Activated gamma-delta T cell (primary cell): Measurements from ENCODE around the gene ZC3H14.

ENCODE experiments used
- DNase-seq: peaks from one replicate; lab custom pipeline; 2025; lab: John Stamatoyannopoulos, UW

The ZC3H14 gene

DNA sequence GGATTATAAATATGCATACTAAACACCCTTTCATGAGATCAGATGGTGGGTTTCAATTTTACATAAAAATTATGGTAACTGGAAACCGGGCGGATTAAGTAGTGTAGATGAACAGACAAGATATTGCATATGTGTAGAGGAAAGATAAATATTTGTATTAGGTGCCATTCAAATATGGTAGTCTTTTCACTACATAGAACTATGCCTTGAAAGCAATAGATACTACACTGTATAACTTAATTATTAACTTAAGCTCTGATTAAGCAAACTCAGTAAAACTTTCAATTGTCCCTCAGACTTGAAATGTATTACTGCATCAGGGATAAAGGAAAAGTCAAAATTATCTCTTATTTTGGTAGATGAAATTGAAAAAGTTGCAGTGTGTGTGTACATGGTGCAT lies 10.0 kb upstream of the ZC3H14 start:
- no peak for DNase-seq

DNA sequence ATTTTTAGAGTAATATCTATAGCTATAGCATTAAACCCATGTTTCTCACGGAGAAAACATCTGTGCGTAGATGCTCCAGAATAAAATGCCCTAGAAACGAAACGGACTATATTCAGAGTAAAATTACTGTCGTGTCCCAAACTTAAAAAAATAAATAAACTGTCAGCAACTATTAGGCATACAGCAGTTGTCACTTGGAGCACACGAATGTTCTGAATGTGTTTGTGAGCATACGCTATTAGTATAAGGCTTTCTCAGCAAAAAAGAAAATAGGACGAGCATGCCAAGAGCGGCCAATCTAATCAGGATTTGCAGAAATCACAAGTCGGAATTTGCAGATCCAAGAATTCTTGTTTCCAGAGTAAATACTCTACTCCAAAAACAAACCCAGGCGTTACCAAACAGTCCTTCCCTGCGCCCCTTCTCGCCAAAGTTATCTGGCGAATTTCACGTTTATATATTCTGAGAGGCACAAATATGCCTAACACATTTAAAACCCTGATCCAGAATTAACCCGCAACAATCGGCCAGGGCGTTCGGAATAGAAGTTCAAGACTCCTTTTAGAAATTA lies 8.9 kb upstream of the ZC3H14 start:
- DNase-seq: no peak

DNA sequence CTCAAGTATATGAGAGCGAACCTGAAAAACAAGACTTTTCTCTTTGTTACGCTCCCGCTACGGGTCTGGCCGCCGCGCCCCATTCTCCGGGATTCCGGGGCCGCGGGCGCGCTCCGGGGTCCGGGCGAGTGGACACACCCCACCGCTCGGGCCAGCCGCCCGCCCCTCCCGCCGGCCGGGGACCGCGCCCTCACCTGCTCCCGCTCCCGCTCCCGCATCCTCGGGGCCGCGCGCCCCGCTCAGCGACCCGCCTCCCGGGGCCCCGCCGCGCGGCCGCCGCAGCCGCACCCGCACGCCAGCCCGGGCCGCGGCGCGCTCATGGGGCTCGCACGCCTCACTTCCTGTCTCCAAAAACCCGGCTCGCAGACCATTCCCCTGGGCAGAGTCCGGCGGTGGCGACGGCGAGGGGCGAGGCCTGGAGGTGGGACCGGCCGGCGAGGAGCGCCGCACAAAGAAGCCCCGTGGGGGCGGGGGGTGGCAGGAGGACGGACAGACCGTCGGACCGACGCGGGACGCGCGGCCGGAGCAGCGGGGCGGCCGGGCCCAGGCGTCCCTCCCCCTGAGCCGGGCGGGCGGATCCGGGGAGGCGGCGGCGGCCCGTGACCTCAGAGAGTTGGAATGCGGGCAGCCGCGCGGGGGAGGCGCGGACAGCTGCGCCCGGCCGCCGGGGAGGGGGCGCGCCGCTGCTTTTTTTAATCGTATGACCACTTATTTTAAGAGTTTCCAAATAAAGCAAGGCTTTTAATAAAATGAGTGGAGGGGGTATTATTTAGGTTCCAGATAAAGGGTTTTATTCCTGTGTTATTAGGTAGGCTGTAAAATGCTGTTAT lies 8.2 kb upstream of the ZC3H14 start, which contains the start of gene PTPN21:
Gene PTPN21 (minus strand): TSS at position 551 of the 830 bp plus-strand sequence. CDS start 4,590 bp downstream, outside the sequence.
- no peak for DNase-seq

DNA sequence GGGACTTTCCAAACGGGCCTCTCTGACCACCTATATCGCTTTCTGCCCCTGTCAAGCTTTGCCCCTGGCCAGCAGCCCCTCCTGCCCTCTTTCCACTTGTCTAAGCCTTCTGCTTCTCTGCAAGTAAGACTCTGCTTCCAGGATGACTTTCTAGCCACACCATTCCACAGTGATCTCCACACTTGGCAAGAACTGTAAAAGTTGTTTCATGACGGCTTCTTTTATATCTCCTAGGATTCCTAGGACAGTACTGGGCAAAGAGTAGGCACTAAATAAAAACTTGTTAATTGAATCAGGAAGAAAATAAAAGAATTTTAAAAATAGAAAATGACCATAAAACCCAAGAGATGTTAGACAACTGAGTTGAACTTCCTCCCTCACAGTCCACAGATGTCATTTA lies 6.3 kb upstream of the ZC3H14 start:
- DNase-seq: no peak

DNA sequence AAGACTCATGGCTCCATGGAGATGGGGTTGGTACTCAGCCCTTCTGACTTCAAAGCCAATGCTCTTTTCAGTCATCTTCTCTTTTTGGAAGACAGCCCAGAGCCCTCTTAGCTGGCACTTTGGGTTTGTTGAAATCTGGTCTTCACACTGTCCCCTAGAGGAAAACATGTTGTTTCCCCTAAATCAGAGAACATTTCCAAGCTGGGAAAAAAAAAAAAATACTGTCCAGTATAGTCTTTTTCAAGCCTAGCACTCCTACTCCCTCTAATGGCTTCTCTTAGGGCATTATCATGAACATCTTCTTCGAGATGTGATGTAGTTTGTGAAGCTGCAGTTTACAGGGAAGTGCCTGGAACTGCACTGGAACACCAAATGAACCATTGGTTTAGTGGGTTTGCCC lies 3.0 kb upstream of the ZC3H14 start:
- no peak for DNase-seq

DNA sequence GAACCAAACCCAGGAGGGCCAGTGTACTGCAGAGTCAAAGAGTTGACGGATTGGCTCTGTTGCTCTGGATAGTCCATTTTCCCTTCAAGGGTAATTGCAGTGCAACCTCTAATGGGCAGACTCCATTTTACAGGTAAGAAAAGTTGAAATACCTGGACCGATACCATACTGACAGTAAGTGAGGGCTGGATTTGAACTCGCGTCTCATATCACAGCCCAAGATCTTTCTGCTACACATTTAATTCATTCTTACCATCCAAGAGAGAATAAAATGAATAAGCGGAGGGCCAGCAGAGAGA lies 356 bp upstream of the ZC3H14 start:
- no peak for DNase-seq

DNA sequence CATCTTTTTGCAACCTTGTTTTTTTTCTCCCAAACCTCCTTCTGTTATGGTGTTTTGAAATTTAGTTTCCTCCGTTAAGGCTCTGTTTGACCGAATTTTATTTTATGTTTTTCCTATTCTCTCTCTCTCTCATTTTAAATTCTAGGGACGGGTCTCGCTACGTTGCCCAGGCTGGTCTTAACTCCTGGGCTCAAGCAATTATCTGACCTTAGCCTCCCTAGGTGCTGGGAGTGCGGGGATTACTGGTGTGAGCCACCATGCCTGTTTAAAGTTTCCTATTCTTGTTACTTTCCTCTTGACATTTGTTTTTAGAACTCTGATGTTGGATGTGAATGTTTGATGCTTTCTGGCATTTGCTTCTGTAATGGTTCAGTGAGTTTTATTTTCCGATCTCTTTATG lies 1.0 kb downstream of the ZC3H14 start:
- no peak for DNase-seq

DNA sequence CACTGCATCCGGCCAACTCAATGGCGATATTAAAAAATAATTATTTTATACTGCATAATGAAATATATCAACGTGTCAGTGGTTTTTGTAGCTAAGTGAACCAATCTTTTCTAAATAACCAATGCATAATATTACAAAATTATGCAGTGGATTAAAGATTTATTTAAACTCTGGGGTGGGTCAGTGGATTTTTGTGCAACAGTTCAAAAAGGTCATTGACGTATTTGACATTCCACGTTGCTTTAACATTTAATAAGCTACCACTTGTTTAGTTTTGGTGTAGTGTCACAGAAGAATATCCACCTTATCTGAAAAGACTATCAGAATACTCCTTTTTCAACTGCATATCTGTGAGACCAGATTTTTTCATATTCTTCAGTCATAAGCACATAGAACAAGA lies 2.6 kb downstream of the ZC3H14 start:
- no peak for DNase-seq

DNA sequence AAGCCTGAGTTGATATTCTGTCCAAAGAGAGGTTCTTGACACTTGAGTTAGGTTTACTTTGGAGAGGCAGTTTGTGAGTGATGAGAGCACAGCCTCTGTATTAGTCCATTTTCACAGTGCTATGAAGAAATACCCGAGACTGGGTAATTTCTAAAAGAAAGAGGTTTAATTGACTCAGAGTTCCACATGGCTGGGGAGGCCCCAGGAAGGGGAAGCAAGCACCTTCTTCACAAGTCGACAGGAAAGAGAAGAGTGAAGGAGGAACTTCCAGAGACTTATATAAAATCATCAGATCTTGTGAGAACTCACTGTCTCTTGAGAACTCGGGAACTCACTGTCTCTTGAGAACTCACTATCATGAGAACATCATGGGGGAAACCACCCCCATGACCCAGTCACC lies 5.4 kb downstream of the ZC3H14 start:
- no peak for DNase-seq

DNA sequence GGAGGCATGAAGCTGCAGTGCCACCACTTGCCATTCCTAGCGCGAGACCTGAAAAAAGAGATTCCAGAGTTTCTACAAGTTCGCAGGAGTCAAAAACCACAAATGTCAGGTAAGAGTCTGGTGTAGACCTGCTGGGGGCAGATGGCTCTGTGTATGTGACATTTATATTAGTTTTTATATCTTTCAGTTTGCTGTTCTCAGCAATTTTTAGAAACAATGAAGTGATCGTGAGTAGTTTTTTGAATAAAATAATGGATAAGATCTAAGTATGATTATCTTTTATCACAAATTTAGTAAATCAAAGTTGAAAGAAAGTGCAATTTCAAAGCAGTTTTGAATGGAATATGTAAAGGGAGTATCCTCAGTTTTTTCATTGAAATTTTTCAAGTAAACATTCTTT lies 9.3 kb downstream of the ZC3H14 start:
- DNase-seq: no peak

DNA sequence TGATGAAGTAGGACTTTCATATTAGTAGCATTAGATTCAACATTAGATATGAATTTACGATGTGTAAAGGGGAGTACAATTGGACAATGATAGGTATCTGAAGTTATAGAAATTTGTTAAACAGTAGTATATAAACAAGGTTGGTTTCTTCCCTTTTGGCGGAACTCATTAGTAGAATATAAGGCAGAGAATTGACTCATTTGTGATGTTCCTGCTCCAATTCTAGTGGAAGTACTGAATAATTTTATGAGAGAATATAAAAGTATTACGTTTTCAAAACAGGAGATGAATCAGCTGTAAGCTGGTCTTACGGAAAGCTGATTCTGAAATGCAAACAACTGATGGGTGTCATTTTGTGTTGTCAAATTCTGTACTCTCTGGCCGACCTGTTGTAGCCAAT lies 13.4 kb downstream of the ZC3H14 start:
- DNase-seq: no peak

DNA sequence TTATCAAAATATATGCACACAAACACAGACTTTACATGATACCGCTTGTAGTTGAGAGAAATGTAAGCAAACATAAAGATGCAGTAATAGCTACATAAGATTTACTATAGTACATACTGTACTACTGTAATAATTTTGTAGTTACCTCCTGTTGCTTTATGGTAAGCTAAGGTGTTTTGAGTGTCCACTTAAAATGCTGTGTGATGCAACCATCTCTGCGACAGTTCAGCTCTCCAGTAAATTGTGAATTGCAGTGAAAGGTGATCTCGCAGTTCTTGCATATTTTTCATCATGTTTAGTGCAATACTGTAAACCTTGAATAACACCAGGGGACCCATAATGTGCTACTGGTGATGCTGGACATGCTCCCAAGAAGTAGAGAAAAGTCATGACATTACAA lies 21.6 kb downstream of the ZC3H14 start:
- DNase-seq: no peak

DNA sequence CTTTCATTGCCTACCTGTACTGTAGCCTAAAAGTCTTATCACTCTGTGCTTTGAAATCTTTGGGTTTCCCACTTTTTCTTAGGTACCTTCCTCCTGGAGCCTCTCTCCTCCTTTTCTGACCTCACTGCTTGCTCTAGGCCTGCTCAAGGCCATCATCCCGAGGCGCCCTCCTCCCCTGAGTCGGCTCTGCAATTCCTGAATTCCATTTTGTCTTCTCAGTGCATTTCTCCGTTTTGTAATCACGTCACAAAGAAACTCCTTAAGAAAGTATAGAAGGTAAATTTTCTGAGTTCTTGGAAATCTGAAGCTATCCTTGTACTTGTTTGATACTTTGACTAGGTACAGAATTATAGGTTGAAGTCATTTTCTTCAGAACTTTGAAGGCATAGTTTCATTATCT lies 25.2 kb downstream of the ZC3H14 start:
- DNase-seq: no peak

DNA sequence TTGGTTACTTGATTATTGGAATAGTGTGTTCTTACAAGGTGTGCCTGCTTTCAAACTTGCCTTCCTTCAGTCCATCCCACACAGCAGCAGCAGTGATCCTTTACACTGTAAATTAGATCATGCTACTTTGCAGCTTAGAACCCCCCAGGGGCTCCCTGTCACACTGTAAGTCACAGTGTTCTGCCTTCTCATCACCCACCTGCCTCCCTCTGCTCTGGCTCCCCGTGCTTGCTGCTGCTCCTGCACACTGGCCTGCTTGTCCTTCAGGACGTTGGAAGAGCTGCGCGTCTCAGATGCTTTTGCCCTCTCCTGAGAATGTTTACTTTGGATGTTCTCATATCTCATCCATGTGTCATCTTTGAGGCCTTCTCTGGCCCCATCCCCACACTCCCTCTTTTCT lies 27.3 kb downstream of the ZC3H14 start:
- no peak for DNase-seq

DNA sequence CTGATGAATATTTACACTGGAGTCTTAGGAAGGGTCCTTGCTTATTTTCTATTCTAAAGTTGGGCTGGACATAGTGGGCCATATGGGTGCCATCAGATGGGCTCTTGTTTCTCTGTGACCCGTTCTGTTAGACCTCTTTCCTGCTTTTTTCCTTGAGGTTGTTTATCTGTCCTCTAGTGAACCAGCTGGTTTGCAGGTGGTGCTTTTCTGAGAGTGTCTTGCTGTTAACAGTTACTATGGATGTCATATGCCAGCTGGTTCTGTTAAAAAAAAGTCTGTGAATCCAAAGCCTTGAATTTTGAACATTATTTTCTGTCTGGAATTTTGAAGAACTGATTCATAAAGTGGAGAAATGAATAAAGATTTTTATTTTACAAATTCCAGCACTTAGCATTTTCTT lies 29.2 kb downstream of the ZC3H14 start:
- no peak for DNase-seq

DNA sequence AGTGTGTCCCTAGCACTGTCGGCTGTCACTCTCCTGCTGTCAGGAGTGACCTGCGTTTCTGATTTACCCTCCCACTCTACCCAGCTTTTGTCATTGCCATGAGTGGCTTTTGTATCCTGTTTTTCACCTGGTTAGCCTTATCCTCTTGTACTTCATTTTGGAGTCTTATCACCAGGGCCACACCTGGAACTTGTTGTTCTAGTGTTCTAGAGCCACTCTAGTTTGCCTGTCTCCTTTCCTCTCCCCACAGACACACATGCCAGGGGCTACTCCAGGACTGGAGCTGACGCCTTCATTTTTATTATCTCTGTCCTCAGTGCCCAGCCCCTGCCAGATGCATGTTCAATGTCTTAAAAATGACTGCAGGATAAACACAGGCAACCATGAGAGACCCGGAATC lies 34.2 kb downstream of the ZC3H14 start:
- no peak for DNase-seq

DNA sequence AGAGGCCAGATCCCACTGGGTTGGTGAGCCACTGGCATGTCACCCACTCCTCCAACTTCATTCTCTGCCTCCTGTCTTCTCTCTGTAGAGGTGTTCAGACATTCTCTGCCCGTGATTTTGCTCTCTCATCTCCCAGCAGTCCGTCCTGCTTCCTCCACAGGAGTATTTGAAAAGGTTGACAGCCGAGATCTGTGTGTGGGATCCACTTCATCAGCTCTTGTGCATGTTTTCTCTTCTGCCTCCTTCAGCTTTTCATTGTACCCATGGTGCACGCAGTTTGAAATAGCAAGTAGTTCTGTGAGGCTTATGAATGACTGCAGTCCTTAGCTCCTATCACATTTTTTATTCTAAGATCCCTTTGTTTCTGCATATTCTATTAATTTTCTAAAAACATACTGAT lies 34.8 kb downstream of the ZC3H14 start:
- DNase-seq: no peak

DNA sequence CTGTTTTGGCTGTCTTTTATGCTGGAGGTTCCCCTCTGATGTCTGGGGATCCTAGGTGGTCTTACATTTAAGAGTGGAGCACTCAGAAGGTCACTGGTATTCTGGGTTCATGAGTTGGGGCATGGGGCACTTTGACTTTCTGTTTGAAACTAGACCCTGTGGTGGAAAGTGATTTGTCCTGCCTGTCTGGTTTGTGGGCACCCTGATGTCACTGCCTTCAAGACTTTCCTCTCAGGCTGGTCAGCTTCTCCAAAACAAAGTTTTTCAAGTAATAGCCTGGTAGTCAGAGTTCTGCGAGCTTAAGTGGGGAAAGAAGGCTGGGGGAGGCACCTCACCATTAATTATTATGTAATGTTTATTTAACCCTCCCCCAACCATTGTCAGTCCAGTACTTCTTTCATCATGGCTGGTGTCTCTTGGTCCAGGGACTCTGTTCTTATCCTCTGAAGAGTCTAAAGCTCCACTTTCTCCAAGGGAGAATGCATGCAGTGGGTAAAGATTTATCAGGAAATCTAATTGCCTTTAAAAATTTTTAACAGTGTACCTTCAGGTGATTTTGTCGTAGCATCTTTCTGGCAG lies 35.3 kb downstream of the ZC3H14 start:
- DNase-seq: no peak

DNA sequence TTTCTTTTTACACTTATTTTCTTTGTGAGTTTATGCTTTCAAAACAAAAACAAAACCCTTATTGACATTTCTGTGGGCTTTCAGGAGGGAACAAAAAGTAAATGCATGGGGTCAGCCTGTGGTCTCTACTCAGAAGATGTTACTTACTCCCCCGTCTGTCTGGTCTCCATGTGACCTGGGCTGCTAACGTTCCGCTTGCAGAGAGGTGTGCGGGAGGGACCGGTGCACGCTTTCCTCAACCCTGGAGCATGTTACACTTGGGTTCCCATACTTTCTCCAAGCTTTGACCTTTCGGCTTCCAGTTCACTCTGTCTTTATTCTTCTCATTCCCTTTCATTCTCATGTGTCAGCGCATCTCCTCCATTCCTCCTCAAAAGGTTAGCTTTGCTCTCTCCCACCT lies 36.5 kb downstream of the ZC3H14 start:
- DNase-seq: no peak

DNA sequence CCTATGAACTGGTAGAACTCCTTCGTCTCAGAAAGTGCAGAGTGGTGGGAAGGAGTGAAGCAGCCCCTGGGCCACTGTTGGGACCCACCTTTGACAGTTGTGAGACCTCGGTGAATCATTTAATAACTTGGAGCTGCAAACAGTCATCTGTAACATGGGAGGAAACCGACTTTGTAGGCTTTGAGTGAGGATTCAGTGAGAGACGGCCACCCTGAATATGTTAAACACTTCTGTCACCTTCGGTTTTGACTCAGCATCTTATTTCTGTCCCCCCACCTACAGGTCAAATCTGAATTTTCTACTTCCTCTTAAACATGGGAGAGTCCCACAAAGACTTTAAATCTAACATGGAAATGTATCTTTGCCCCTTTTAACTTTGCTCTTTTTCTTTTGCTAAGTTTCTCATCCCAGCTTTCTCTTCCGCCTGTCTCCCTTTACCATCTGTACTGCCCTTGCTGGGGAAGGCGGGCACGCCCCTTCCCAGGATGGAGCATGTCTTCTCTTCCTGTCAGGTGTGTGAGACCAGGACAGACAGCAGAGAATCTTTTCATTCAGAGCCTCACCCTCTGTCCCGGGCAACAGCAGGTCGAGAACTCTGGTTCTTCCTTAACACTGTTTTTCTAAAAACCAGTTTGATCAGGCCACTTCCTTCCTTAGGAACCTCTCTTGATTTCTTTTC lies 37.1 kb downstream of the ZC3H14 start:
- DNase-seq: no peak

DNA sequence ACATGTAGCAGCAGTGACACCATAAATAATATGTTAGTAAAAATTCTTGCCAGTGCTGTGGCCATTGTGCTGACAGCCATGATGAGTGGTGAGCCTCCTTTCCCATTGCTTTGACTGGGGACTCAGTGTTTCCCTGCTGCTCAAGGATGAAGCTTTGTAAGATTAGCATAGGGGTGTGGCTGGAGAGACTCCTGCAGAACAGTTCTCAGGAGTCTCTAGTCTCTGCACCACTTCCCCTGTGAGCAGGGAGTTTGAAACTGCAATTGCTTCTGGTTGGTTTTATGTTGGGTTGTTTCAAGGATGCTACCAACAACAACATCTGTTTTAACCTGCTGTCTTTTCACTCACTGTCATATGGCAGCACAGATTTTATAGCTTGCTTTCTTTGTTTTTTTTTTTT lies 41.4 kb downstream of the ZC3H14 start:
- no peak for DNase-seq

DNA sequence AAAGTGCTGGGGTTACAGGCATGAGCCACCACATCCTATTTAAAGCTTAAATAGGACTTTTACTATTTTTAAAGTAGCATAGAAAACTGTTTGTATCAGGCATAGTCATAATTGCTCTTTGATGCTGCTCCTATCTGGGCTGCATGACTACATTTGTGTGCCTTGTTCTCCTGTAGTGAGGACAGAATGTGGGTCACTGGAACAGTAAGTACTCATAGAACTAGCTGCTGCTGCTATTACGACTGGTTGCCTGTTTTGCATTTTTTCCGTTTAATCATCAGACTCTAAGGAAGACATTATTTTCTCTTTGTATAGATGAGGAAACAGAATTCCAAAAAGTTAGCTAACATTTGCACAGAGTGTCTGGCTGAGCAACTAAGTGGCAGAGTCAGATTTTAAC lies 42.8 kb downstream of the ZC3H14 start:
- DNase-seq: no peak

DNA sequence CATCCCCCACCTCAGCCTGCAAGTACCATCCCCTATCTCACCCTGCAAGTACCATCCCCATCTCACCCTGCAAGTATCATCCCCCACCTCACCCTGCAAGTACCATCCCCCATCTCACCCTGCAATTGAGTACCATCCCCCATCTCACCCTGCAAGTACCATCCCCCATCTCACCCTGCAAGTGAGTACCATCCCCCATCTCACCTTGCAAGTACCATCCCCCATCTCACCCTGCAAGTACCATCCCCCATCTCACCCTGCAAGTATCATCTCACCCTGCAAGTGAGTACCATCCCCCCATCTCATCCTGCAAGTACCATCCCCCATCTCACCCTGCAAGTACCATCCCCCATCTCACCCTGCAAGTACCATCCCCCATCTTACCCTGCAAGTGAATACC lies 45.0 kb downstream of the ZC3H14 start:
- DNase-seq: no peak
